HG02884 (cell line): ENCODE measurements around the gene ITFG1.

Source experiments
- ATAC-seq: cut with Tn5 transposase; IDR thresholded peaks from one replicate; pipeline ENCODE4 v1.9.1; 2021; ENCODE audit warnings: mild to moderate bottlenecking, moderate library complexity; ENCODE audit not compliant: unreplicated experiment

The ITFG1 gene

GRCh38 chr16:47460711-47461597 is at the start of gene ITFG1, which contains the start of gene PHKB:
Gene ITFG1 (minus strand): TSS chr16:47461063. CDS start chr16:47461045, 18 bp downstream.
Gene PHKB (plus strand): TSS chr16:47461331. CDS start chr16:47461351, 20 bp downstream.
- ATAC-seq: peak; percentile 63

- ATAC-seq: no peak
These were observed 46.8 kb upstream of the ITFG1 start for GRCh38 chr16:47507701-47508100.

GRCh38 chr16:47506800-47507199 is 45.9 kb upstream of the ITFG1 start:
- ATAC-seq: no peak

GRCh38 chr16:47504599-47504998 is 43.7 kb upstream of the ITFG1 start:
- ATAC-seq: no peak

GRCh38 chr16:47503936-47504335 is 43.1 kb upstream of the ITFG1 start:
- ATAC-seq: no peak

GRCh38 chr16:47499700-47500264 is 38.9 kb upstream of the ITFG1 start:
- no peak for ATAC-seq

GRCh38 chr16:47499080-47499699 is 38.3 kb upstream of the ITFG1 start:
- ATAC-seq: no peak

GRCh38 chr16:47493381-47494337 is 32.8 kb upstream of the ITFG1 start:
- peak; percentile 40 for ATAC-seq

- ATAC-seq: peak; percentile 86
These were observed 31.8 kb upstream of the ITFG1 start for GRCh38 chr16:47492428-47493377.

- no peak for ATAC-seq
These were observed 31.2 kb upstream of the ITFG1 start for GRCh38 chr16:47492036-47492427.

- no peak for ATAC-seq
These were observed 29.6 kb upstream of the ITFG1 start for GRCh38 chr16:47490471-47490870.

GRCh38 chr16:47488051-47488450 is 27.2 kb upstream of the ITFG1 start:
- no peak for ATAC-seq

- ATAC-seq: no peak
These were observed 26.0 kb upstream of the ITFG1 start for GRCh38 chr16:47486856-47487255.

- no peak for ATAC-seq
These were observed 22.8 kb upstream of the ITFG1 start for GRCh38 chr16:47483616-47484015.

- no peak for ATAC-seq
These were observed 21.0 kb upstream of the ITFG1 start for GRCh38 chr16:47481698-47482374.

GRCh38 chr16:47480410-47480809 is 19.5 kb upstream of the ITFG1 start:
- no peak for ATAC-seq

GRCh38 chr16:47477679-47478078 is 16.8 kb upstream of the ITFG1 start:
- no peak for ATAC-seq

GRCh38 chr16:47476654-47477345 is 15.9 kb upstream of the ITFG1 start:
- ATAC-seq: no peak
